Omental fat pad (tissue), 4 donors: ENCODE measurements around the gene CDH18. TPM values are rescaled to one million over a fixed set of nuclear protein-coding genes. Genes with fewer than 3 reads are reported as not detected.
"Not testable (repeated sequence)": the region's sequence is repeated elsewhere in the genome, so short reads cannot be mapped to it uniquely, and the experiment has no call there.

Experiments
- ATAC-seq: fragments of 150-250 bp; one replicate; pipeline ENCODE4 v1.9.1; 2016; ENCODE audit warnings: mild to moderate bottlenecking, moderate library complexity; ENCODE audit not compliant: low FRiP score
- DNase-seq: peaks from one replicate; pipeline ENCODE4 v3.0.0-alpha.2; 2019; ENCODE audit warnings: low spot score
- CTCF ChIP-seq, 3 donors: fragments of 450-650 bp; IDR thresholded peaks; one replicate each; pipeline ENCODE4 v1.5.1; 2016 to 2017; ENCODE audit warnings: antibody characterized with exemption in 3 of 3, mild to moderate bottlenecking in 3 of 3, moderate library complexity in 2 of 3
- total RNA-seq, 4 donors: library from RNA; depleted of rRNA; stranded (reverse); fragments of >200 nt; gene quantifications; one replicate each; pipeline ENCODE4 v1.1.0, GENCODE V29; 2016

Gene CDH18
- total RNA-seq, 4 donors from 2014 or later: not detected

GRCh38 chr5:19790829-19791466 lies 197.1 kb downstream of the CDH18 start:
- TF ChIP-seq CTCF (IDR thresholded peaks at IDR 0.05): no peak
- DNase-seq (no peak), ATAC-seq (peak; percentile 6)

GRCh38 chr5:19782566-19782965 lies 205.4 kb downstream of the CDH18 start:
- DNase-seq (no peak), ATAC-seq (no peak)
- no peak for TF ChIP-seq CTCF (IDR thresholded peaks at IDR 0.05)

- no peak for ATAC-seq
- no peak for DNase-seq
- TF ChIP-seq CTCF (IDR thresholded peaks at IDR 0.05): no peak
Observed at GRCh38 chr5:19777363-19777762, 210.6 kb downstream of the CDH18 start.

GRCh38 chr5:19776886-19777285 lies 211.1 kb downstream of the CDH18 start:
- not testable (repeated sequence) for DNase-seq, ATAC-seq

GRCh38 chr5:19771174-19771835 lies 216.7 kb downstream of the CDH18 start:
- no peak for TF ChIP-seq CTCF (IDR thresholded peaks at IDR 0.05)
- DNase-seq: no peak
- no peak for ATAC-seq

- DNase-seq (no peak), ATAC-seq (no peak)
- TF ChIP-seq CTCF (IDR thresholded peaks at IDR 0.05): no peak
Observed at GRCh38 chr5:19770396-19770795, 217.6 kb downstream of the CDH18 start.

- ATAC-seq: no peak
- TF ChIP-seq CTCF (IDR thresholded peaks at IDR 0.05): no peak
- DNase-seq: no peak
Observed at GRCh38 chr5:19767987-19768386, 220.0 kb downstream of the CDH18 start.
